B cell (primary cell): ENCODE measurements around the gene NANOS2. TPM values are rescaled to one million over a fixed set of nuclear protein-coding genes. Genes with fewer than 3 reads are reported as not detected.
A peak's percentile ranks its signal among the peaks of the same experiment; 100 is the strongest.

Experiments
- ATAC-seq: fragments of 200-7000 bp; cut with Tn5 transposase; one replicate; pipeline ENCODE4 v1.10.0; 2021; ENCODE audit warnings: low read depth, mild to moderate bottlenecking, moderate number of reproducible peaks, moderate library complexity
- CTCF ChIA-PET: fragments of 350-600 bp; sonication (Branson Sonifier 250); formaldehyde crosslinking; loops from one replicate; lab custom pipeline; 2021; ENCODE audit warnings: antibody characterized with exemption, inconsistent platforms; lab: Charles Lee
- POLR2A ChIA-PET: fragments of 350-600 bp; sonication (Branson Sonifier 250); formaldehyde crosslinking; loops from one replicate; lab custom pipeline; 2021; ENCODE audit warnings: antibody characterized with exemption; lab: Charles Lee
- DNase-seq: peaks from one replicate; pipeline ENCODE4 v3.0.0; 2013
- H2AFZ ChIP-seq: 2 replicates; pipeline ENCODE4 v1.6.1; 2012; ENCODE audit warnings: mild to moderate bottlenecking, low read depth, low read length; ENCODE audit not compliant: insufficient read depth, poor library complexity, severe bottlenecking
- H3K27ac ChIP-seq, 2 donors: 1 replicate in 1 of 2; 2 replicates in 1 of 2; pipeline ENCODE4 v1.5.1; 2012 to 2013; ENCODE audit warnings: low read length in 2 of 2, mild to moderate bottlenecking in 2 of 2, moderate library complexity in 1 of 2
- H3K27me3 ChIP-seq, 4 experiments: fragments of 200-600 bp in 1 of 4; sonication (generic) in 1 of 4; replicated peaks in 1 of 4; 1 replicate in 2 of 4; 2 replicates in 2 of 4; pipeline versions ENCODE4 v1.6.1 to v1.7.0; 2013 to 2016; ENCODE audit warnings: low read length in 3 of 4, mild to moderate bottlenecking in 2 of 4, mixed read lengths in 1 of 4, moderate library complexity in 1 of 4; ENCODE audit not compliant: insufficient read depth in 4 of 4, control insufficient read depth in 3 of 4; ENCODE audit errors: control extremely low read depth in 1 of 4
- H3K36me3 ChIP-seq, 2 experiments: replicated peaks in 1 of 2; 1 replicate in 1 of 2; 2 replicates in 1 of 2; pipeline versions ENCODE4 v1.6.1 to v1.7.1; 2013; ENCODE audit warnings: low read length in 1 of 2; ENCODE audit not compliant: insufficient read depth in 2 of 2, control insufficient read depth in 1 of 2; ENCODE audit errors: control extremely low read depth in 1 of 2, extremely low read depth in 1 of 2
- H3K4me1 ChIP-seq, 2 donors: fragments of 200-600 bp in 1 of 2; sonication (generic) in 1 of 2; 1 replicate in 1 of 2; 2 replicates in 1 of 2; pipeline versions ENCODE4 v1.5.1 to v1.6.1; 2013 to 2017; ENCODE audit warnings: low read length in 2 of 2; ENCODE audit not compliant: control insufficient read depth in 2 of 2, insufficient read depth in 2 of 2
- H3K4me2 ChIP-seq: replicated peaks from 2 replicates; pipeline ENCODE3; 2012; ENCODE audit warnings: mild to moderate bottlenecking, low read depth, low read length; ENCODE audit not compliant: poor library complexity, severe bottlenecking
- H3K4me3 ChIP-seq, 5 experiments: fragments of 200-600 bp in 1 of 5; sonication (generic) in 1 of 5; 1 replicate in 3 of 5; 2 replicates in 2 of 5; pipeline versions ENCODE4 v1.5.1 to v1.7.0; 2011 to 2016; ENCODE audit warnings: low read length in 4 of 5, mild to moderate bottlenecking in 4 of 5, low read depth in 2 of 5, control low read depth in 1 of 5, moderate library complexity in 1 of 5; ENCODE audit not compliant: insufficient read depth in 1 of 5; ENCODE audit errors: control extremely low read depth in 1 of 5, extremely low read depth in 1 of 5
- H3K79me2 ChIP-seq: fragments of 200-600 bp; sonication (generic); one replicate; pipeline ENCODE4 v1.6.0; 2016; ENCODE audit warnings: low read length; ENCODE audit not compliant: control insufficient read depth, insufficient read depth
- H3K9ac ChIP-seq: fragments of 200-600 bp; sonication (generic); 2 replicates; pipeline ENCODE4 v1.6.1; 2017; ENCODE audit warnings: mild to moderate bottlenecking, low read length, moderate library complexity
- H3K9me3 ChIP-seq, 3 donors: one replicate each; pipeline versions ENCODE4 v1.6.1 to v1.7.1; 2013; ENCODE audit warnings: low read length in 2 of 3; ENCODE audit not compliant: control insufficient read depth in 2 of 3, insufficient read depth in 1 of 3; ENCODE audit errors: control extremely low read depth in 1 of 3
- H4K20me1 ChIP-seq: 2 replicates; pipeline ENCODE4 v1.6.0; 2012; ENCODE audit warnings: mild to moderate bottlenecking, low read length; ENCODE audit not compliant: insufficient read depth, control insufficient read depth, poor library complexity, severe bottlenecking
- H3K27ac Mint-ChIP-seq: one replicate; pipeline ENCODE4 v1.8.0; 2021; ENCODE audit warnings: mixed read lengths
- H3K27me3 Mint-ChIP-seq: one replicate; pipeline ENCODE4 v1.8.0; 2021; ENCODE audit warnings: mixed read lengths
- H3K4me1 Mint-ChIP-seq: one replicate; pipeline ENCODE4 v1.8.0; 2021; ENCODE audit warnings: mixed read lengths
- H3K4me3 Mint-ChIP-seq: one replicate; pipeline ENCODE4 v1.8.0; 2021; ENCODE audit warnings: mixed read lengths
- H3K9me3 Mint-ChIP-seq: one replicate; pipeline ENCODE4 v1.8.0; 2022; ENCODE audit warnings: mixed read lengths; ENCODE audit not compliant: insufficient read depth
- EZH2 ChIP-seq: IDR thresholded peaks from 2 replicates; pipeline ENCODE4 v1.6.1; 2012; ENCODE audit warnings: borderline replicate concordance, low read depth, mild to moderate bottlenecking, moderate library complexity, low read length; ENCODE audit not compliant: insufficient read depth, poor library complexity, severe bottlenecking
- WGBS: methylation state at CpG from one replicate; pipeline ENCODE4 v1.1.5; 2013; ENCODE audit warnings: missing lambda C conversion rate; ENCODE audit not compliant: insufficient coverage; 5-methylcytosine and 5-hydroxymethylcytosine counted together
- intact Hi-C: fragments of 100-400 bp; cut with micrococcal nuclease; formaldehyde crosslinking; loops from one replicate; pipeline ENCODE4 v1.10.0; 2022
- polyA plus RNA-seq: library from polyadenylated mRNA; depleted of rRNA; stranded (reverse); fragments of >200 nt; gene quantifications from 2 replicates; pipeline ENCODE4 v1.2.3, GENCODE V29; 2012
- total RNA-seq, 2 donors: library from RNA; stranded (reverse); fragments of 120-200 nt in 1 of 2; gene quantifications; 1 replicate in 1 of 2; 2 replicates in 1 of 2; pipeline versions ENCODE4 v1.2.3 to v1.2.4, GENCODE V29; 2013 to 2022
- TF ChIP-seq, protein P1 (sequence below): fragments of 200-600 bp; IDR thresholded peaks from one replicate; pipeline ENCODE4 v1.8.0; 2022; ENCODE audit warnings: antibody characterized with exemption, mild to moderate bottlenecking

Gene NANOS2
- total and polyA plus RNA-seq, 2 donors (not counting 1 experiment from before 2014, with no cell fraction given) = not detected

DNA sequence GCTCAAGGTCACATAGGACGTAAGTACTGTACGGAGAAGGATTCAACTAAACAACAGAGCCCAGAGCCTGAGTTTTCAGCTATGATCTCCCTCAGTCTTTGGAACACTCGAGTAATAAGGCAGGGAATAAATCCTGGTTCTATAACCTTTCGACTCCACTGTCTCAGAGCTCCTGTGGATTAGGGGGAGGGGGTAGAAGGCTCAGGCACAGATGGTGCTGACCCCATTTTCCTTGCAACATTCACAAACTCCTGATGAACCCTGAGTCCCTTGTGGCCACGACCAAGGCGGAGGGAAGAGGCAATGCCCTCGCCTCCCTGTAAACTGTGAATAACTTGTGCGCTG is 37.7 kb upstream of the NANOS2 start:
- H3K27me3 Mint-ChIP-seq = peaks cover 35% of the 10 kb centered on the region
- Histone ChIP-seq H3K4me3 (peak overlapping the region in 1 of 5 experiments; percentile 23), H3K27ac (no peak overlapping the region), H3K79me2 (no peaks in the 10 kb centered on the region), H2AFZ (no peak overlapping the region), H3K4me2 (peak overlapping the region; percentile 75), H3K36me3 (no peaks in the 10 kb centered on the region), H3K4me1 (peaks cover 7 to 11% of the 10 kb centered on the region in 2 donors), H3K9ac (no peak overlapping the region), H3K9me3 (peaks cover 0 to 21% (median 7%) of the 10 kb centered on the region in 3 donors), H4K20me1 (no peaks in the 10 kb centered on the region), H3K27me3 (peaks cover 0 to 27% (median 5%) of the 10 kb centered on the region in 4 experiments)
- ChIA-PET POLR2A (no interaction called here), CTCF (interaction anchor here (0.6 kb wide), 1 partner anchor 77 kb away, joined by 3 read pairs; no protein-coding TSS in a partner anchor)
- DNase-seq (no peak), ATAC-seq (no peak)
- TF ChIP-seq, protein P1, sequence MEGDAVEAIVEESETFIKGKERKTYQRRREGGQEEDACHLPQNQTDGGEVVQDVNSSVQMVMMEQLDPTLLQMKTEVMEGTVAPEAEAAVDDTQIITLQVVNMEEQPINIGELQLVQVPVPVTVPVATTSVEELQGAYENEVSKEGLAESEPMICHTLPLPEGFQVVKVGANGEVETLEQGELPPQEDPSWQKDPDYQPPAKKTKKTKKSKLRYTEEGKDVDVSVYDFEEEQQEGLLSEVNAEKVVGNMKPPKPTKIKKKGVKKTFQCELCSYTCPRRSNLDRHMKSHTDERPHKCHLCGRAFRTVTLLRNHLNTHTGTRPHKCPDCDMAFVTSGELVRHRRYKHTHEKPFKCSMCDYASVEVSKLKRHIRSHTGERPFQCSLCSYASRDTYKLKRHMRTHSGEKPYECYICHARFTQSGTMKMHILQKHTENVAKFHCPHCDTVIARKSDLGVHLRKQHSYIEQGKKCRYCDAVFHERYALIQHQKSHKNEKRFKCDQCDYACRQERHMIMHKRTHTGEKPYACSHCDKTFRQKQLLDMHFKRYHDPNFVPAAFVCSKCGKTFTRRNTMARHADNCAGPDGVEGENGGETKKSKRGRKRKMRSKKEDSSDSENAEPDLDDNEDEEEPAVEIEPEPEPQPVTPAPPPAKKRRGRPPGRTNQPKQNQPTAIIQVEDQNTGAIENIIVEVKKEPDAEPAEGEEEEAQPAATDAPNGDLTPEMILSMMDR = no peak
- no peak for TF ChIP-seq EZH2
- no peak overlapping the region for H3K27ac Mint-ChIP-seq
- peaks cover 2% of the 10 kb centered on the region for H3K9me3 Mint-ChIP-seq
- WGBS = 56% methylated on average over 6 of the region's 8 CpGs
- H3K4me1 Mint-ChIP-seq = peaks cover 6% of the 10 kb centered on the region
- intact Hi-C loops = no loop called here
- H3K4me3 Mint-ChIP-seq = peak overlapping the region; percentile 82

DNA sequence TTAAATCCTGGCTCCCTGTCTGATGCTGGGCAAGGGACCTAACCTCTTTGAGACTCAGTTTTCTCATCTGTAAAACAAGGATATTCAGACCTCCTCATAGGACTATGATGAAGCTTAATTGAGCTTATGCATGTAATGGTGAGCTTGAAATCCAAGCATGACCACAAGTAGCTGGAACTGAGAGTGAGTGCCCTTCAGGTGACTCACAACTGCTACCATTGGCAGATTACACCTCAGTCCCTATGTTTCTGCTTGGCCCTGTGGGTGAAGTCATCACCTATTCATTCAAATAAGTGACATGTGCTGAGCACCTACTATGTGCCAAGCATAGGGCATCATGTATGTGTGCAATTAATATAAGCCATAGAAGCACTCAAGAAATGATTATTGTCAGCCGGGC is 33.3 kb upstream of the NANOS2 start:
- no peak overlapping the region for H3K4me2 ChIP-seq
- CTCF ChIA-PET = no interaction called here
- peaks cover 2% of the 10 kb centered on the region for H3K4me1 Mint-ChIP-seq
- H3K4me3 Mint-ChIP-seq = no peak overlapping the region
- H3K27me3 Mint-ChIP-seq = peaks cover 32% of the 10 kb centered on the region
- H4K20me1 ChIP-seq = no peaks in the 10 kb centered on the region
- peaks cover 2 to 6% of the 10 kb centered on the region in 2 donors for H3K4me1 ChIP-seq
- H3K27ac ChIP-seq = no peak overlapping the region
- 100% methylated on average over 1 of the region's 1 CpG for WGBS
- TF ChIP-seq EZH2 = no peak
- TF ChIP-seq, protein P1 = no peak
- no peak overlapping the region for H2AFZ ChIP-seq
- intact Hi-C loops = no loop called here
- H3K79me2 ChIP-seq = no peaks in the 10 kb centered on the region
- no peak overlapping the region for H3K9ac ChIP-seq
- no peaks in the 10 kb centered on the region for H3K36me3 ChIP-seq
- peaks cover 0 to 15% (median 2%) of the 10 kb centered on the region in 4 experiments for H3K27me3 ChIP-seq
- POLR2A ChIA-PET = no interaction called here
- no peak for DNase-seq
- no peak overlapping the region for H3K4me3 ChIP-seq
- H3K27ac Mint-ChIP-seq = no peak overlapping the region
- no peaks in the 10 kb centered on the region for H3K9me3 Mint-ChIP-seq
- ATAC-seq = no peak
- peaks cover 0 to 6% (median 0%) of the 10 kb centered on the region in 3 donors for H3K9me3 ChIP-seq
